GM13977 (cell line): ENCODE results near the gene MAST4.

Experiments
- DNase-seq: peaks from one replicate; pipeline ENCODE4 v3.0.0; 2012; ENCODE audit warnings: low spot score
- in situ Hi-C: fragments of 300-500 bp; cut with MboI; formaldehyde crosslinking; loops from one replicate; pipeline ENCODE4 v1.12.0; 2022; ENCODE audit warnings: low sequenced_read_pairs, low pct_unique_long_range_greater_than_20kb, mixed read lengths, inconsistent platforms; ENCODE audit not compliant: unreplicated experiment
- TF ChIP-seq, protein P1 (sequence below): IDR thresholded peaks from 2 replicates; pipeline ENCODE4 v1.5.1; 2012; ENCODE audit warnings: mild to moderate bottlenecking, control low read depth; ENCODE audit not compliant: insufficient read depth; ENCODE audit errors: extremely low read depth, missing control alignments

Gene MAST4

DNA sequence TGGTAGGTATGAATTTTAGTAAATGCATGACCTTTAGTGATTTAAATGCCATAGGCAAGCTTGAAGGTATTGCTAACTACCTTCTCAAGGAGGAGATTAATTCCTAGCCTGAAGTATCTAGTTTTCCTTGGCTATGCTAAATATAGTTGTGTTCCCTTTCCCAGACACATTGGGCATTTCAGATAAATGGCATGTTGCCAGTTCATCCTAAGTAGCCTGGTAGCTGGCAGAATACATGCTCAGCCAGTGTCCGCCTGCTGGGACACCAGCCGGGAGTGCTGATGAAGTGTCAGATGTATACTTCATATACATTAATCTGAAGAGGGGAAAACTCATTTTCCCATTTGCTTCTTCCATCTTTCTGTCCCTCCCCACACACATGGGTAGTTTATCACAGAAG lies 196.9 kb downstream of the MAST4 start:
- TF ChIP-seq, protein P1, sequence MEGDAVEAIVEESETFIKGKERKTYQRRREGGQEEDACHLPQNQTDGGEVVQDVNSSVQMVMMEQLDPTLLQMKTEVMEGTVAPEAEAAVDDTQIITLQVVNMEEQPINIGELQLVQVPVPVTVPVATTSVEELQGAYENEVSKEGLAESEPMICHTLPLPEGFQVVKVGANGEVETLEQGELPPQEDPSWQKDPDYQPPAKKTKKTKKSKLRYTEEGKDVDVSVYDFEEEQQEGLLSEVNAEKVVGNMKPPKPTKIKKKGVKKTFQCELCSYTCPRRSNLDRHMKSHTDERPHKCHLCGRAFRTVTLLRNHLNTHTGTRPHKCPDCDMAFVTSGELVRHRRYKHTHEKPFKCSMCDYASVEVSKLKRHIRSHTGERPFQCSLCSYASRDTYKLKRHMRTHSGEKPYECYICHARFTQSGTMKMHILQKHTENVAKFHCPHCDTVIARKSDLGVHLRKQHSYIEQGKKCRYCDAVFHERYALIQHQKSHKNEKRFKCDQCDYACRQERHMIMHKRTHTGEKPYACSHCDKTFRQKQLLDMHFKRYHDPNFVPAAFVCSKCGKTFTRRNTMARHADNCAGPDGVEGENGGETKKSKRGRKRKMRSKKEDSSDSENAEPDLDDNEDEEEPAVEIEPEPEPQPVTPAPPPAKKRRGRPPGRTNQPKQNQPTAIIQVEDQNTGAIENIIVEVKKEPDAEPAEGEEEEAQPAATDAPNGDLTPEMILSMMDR = no peak
- no peak for DNase-seq
- in situ Hi-C loops = no loop called here

DNA sequence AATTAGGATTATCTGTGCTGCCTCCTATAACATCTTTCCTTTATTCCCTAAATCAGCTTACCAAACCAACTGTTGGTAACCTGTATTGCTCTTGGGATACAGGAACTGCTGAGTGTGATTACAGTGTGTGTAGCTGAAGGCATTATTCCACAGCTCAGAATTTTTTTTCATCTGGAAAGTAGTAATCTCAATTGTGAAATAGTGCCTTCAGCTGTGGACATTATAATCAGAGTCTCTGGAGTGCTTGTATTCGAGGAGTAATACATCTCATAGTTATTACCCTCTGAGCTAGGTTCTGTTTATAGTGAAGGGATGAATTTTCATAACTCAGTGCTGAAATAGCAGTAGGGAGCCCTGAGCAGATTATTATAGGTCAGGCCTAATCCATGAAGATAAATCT lies 199.5 kb downstream of the MAST4 start:
- TF ChIP-seq, protein P1 = no peak
- no peak for DNase-seq
- in situ Hi-C loops = no loop called here

DNA sequence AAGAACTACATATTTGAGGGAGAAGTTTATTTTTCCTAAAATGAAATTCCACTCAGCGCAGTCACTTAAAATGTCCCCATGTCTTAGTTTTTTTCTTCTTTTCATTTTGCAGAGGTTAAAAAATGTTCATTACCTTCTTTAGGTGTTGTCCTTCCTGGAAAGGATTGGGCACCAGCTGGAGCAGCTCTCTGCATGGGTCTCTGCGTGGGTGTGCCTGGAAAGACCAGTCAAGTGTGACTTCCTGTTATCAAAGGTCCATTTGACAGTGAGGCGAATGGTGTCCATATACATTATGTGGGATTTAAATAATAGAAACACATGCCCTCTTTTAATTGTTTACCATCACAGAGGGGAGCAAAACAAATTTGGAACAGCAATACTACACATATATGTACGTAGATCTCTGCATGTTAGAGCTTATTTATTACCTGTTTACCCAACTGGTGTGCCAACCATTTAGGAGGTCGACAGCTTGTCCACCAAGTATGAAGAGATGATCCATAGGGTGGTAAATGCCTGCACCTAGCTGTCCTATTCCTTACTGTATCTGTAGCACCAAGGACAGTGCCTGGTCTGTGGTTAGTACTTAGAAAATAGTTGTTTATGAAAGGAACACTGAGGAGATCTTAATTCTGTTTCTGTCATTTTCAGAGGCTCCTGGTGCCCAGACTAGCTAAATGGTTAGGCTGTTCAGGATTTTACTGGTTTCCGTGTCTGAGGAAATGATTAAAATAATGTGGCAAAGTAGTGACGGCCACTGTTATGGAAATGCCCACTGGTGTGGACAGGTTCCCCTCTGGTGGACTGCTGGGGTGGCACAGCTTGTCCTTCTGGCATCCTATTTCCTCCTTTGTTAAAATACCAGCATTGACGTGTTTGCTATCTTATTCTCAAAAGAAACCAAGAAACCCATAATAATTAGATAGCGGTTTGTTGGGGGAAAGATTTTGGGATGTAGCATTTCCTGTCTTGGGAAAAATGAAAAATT lies 200.4 kb downstream of the MAST4 start:
- in situ Hi-C loops = no loop called here
- no peak for DNase-seq
- TF ChIP-seq, protein P1 = no peak

DNA sequence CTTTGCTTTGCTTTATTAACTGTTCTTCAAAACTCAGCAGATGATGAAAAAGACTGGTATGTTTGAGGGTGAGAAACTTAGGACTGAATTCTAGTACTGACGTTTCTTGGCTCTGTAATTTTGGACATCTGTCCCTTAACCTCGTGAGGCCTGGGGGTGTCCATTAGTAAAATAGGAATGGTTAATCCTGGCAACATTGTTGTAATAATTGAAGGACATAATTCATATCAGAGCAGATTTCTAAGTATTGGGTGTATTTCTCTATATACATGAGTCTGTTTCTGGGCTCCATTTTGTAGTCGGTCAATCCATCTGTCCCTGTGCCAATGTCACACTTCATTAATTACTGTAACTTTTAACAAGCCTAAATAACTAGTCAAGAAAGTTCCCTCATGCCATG lies 206.7 kb downstream of the MAST4 start:
- TF ChIP-seq, protein P1 = no peak
- DNase-seq = no peak
- in situ Hi-C loops = no loop called here

DNA sequence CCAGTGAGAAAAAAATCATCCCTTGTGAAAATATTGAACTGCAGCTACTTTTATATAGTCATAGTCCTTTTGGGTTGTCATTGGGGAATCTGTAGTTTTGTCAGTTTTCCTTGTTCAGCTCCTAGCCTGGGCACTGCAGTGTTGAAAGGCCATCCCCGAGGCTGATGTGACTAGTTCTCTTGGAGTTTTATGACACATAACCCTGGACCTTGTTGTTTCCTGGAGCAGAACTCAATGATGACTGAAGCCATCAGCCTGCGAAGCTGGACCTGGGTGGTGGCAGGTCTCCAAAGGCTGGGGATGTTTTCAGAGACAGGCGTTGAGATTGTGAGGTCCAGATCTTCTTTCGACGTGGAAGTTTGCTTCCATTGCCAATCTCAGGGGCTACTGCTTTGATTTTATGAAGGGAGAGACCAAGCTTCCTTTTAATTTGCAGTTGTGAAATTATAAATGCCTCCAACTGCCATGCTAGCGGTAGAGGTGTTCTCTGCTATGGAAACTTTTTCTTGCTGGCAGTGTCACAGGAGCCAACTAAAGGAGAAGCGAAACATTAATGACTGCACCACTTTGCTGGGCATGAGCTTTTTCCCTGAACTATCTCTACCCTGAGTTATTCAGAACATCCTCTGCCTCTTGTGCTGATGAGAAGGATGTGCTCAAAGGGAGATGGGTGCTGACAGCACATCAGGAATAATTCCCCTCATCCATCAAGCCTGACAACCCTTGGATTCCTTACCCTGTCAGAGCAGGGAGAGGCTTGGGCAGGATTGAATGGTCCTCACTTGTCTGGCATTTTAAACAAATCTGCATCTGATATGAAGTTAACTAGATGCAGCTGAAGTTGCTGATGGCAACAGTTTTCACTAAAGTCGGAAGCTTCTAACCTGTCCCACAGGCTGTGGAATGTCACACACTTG lies 209.6 kb downstream of the MAST4 start:
- TF ChIP-seq, protein P1 = no peak
- no peak for DNase-seq
- in situ Hi-C loops = no loop called here

DNA sequence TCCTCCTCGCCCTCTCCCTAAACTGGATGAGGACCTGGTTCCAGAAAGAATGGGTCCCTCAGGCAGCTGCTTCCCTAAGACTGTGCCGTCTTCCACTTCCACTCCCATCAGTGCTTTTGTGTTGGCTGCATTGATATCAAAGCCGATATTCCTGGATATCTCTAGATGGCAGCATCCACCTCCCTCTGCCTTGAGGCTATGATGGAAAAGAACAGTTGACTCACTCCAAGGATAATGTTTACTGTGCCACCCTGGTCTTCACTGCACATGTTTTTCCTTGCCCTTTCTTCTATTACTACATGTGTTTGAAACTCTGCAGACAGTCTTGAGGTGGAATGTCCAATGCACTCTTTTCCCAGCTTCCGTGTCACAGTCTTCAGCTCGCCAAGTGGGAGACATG lies 211.6 kb downstream of the MAST4 start:
- in situ Hi-C loops = no loop called here
- TF ChIP-seq, protein P1 = no peak
- DNase-seq = no peak
